ENCODE results near the gene ARRDC4.

ARRDC4 gene

GRCh38 chr15:97998307-97999071 is 38.0 kb downstream of the ARRDC4 start:
- DNase-seq (ENCODE audit: low spot score), result no peak

GRCh38 chr15:98000249-98001203 is 40.0 kb downstream of the ARRDC4 start:
- DNase-seq (ENCODE audit: low spot score), result no peak

- no peak for DNase-seq (ENCODE audit: low spot score)
Observed at GRCh38 chr15:98001663-98002194, 41.2 kb downstream of the ARRDC4 start.

- no peak for DNase-seq (ENCODE audit: low spot score)
Observed at GRCh38 chr15:98002419-98002818, 41.9 kb downstream of the ARRDC4 start.

- no peak for DNase-seq (ENCODE audit: low spot score)
Observed at GRCh38 chr15:98002866-98003265, 42.4 kb downstream of the ARRDC4 start.

GRCh38 chr15:98003518-98003917 is 43.0 kb downstream of the ARRDC4 start:
- DNase-seq (ENCODE audit: low spot score), result no peak

- no peak for DNase-seq (ENCODE audit: low spot score)
Observed at GRCh38 chr15:98003996-98004395, 43.5 kb downstream of the ARRDC4 start.

GRCh38 chr15:98005659-98006058 is 45.2 kb downstream of the ARRDC4 start:
- DNase-seq (ENCODE audit: low spot score), result no peak

- no peak for DNase-seq (ENCODE audit: low spot score)
Observed at GRCh38 chr15:98009169-98009568, 48.7 kb downstream of the ARRDC4 start.

- no peak for DNase-seq (ENCODE audit: low spot score)
Observed at GRCh38 chr15:98009971-98010370, 49.5 kb downstream of the ARRDC4 start.

GRCh38 chr15:98012354-98012753 is 51.9 kb downstream of the ARRDC4 start:
- no peak for DNase-seq (ENCODE audit: low spot score)

GRCh38 chr15:98013631-98014030 is 53.1 kb downstream of the ARRDC4 start:
- DNase-seq (ENCODE audit: low spot score), result no peak

GRCh38 chr15:98017150-98017964 is 56.9 kb downstream of the ARRDC4 start:
- no peak for DNase-seq (ENCODE audit: low spot score)

- DNase-seq (ENCODE audit: low spot score), result no peak
Observed at GRCh38 chr15:98018761-98019351, 58.4 kb downstream of the ARRDC4 start.

All from HuH-7.5 (cell line).